ENCODE data around the gene OR1D5.
"Not testable (repeated sequence)": the region's sequence is repeated elsewhere in the genome, so short reads cannot be mapped to it uniquely, and the experiment has no call there.

OR1D5 gene

GRCh38 chr17:3063507-3063906 lies at the start of gene OR1D5:
Gene OR1D5, minus strand, starts transcription at chr17:3063607. Its CDS starts 0 bp downstream, at chr17:3063607.
- not testable (repeated sequence) for H3K4me1 ChIP-seq (ENCODE audit: control insufficient read depth in 1 of 2, insufficient read depth in 2 of 2, low read length in 2 of 2); H3K36me3 ChIP-seq (ENCODE audit: control insufficient read depth in 1 of 2, insufficient read depth in 2 of 2, low read length in 2 of 2); H3K4me3 ChIP-seq (ENCODE audit: low read depth in 1 of 2, low read length in 2 of 2); H3K27ac ChIP-seq (ENCODE audit: low read length); H3K27me3 ChIP-seq (ENCODE audit: low read depth, low read length); H3K9me3 ChIP-seq (ENCODE audit: control insufficient read depth in 1 of 2, low read length in 2 of 2)

- Histone ChIP-seq H3K27ac (ENCODE audit: low read length) (no peak within 1 kb of the TSS), H3K9me3 (ENCODE audit: control insufficient read depth in 1 of 2, low read length in 2 of 2) (peaks cover 0 to 6% of the 10 kb centered on the region in 2 donors), H3K4me1 (ENCODE audit: control insufficient read depth in 1 of 2, insufficient read depth in 2 of 2, low read length in 2 of 2) (no peaks in the 10 kb centered on the region), H3K4me3 (ENCODE audit: low read depth in 1 of 2, low read length in 2 of 2) (no peak within 1 kb of the TSS), H3K27me3 (ENCODE audit: low read depth, low read length) (no peaks in the 10 kb centered on the region), H3K36me3 (ENCODE audit: control insufficient read depth in 1 of 2, insufficient read depth in 2 of 2, low read length in 2 of 2) (no peaks in the 10 kb centered on the region)
Observed at GRCh38 chr17:3104322-3104721, 40.9 kb upstream of the OR1D5 start, which contains the start of gene OR1D2. Gene OR1D2, minus strand, starts transcription at chr17:3104422. Its CDS starts 11,426 bp downstream, at chr17:3092996.

GRCh38 chr17:3073850-3074249 lies 10.4 kb upstream of the OR1D5 start:
- H3K36me3 ChIP-seq (ENCODE audit: control insufficient read depth in 1 of 2, insufficient read depth in 2 of 2, low read length in 2 of 2); H3K27me3 ChIP-seq (ENCODE audit: low read depth, low read length); H3K27ac ChIP-seq (ENCODE audit: low read length); H3K9me3 ChIP-seq (ENCODE audit: control insufficient read depth in 1 of 2, low read length in 2 of 2); H3K4me1 ChIP-seq (ENCODE audit: control insufficient read depth in 1 of 2, insufficient read depth in 2 of 2, low read length in 2 of 2); H3K4me3 ChIP-seq (ENCODE audit: low read depth in 1 of 2, low read length in 2 of 2): not testable (repeated sequence)

GRCh38 chr17:3065192-3065591 lies 1.8 kb upstream of the OR1D5 start:
- not testable (repeated sequence) for H3K27ac ChIP-seq (ENCODE audit: low read length); H3K27me3 ChIP-seq (ENCODE audit: low read depth, low read length); H3K4me3 ChIP-seq (ENCODE audit: low read depth in 1 of 2, low read length in 2 of 2); H3K4me1 ChIP-seq (ENCODE audit: control insufficient read depth in 1 of 2, insufficient read depth in 2 of 2, low read length in 2 of 2); H3K9me3 ChIP-seq (ENCODE audit: control insufficient read depth in 1 of 2, low read length in 2 of 2); H3K36me3 ChIP-seq (ENCODE audit: control insufficient read depth in 1 of 2, insufficient read depth in 2 of 2, low read length in 2 of 2)

GRCh38 chr17:3062824-3063377 lies 506 bp downstream of the OR1D5 start:
- H3K27ac ChIP-seq (ENCODE audit: low read length); H3K36me3 ChIP-seq (ENCODE audit: control insufficient read depth in 1 of 2, insufficient read depth in 2 of 2, low read length in 2 of 2); H3K4me1 ChIP-seq (ENCODE audit: control insufficient read depth in 1 of 2, insufficient read depth in 2 of 2, low read length in 2 of 2); H3K4me3 ChIP-seq (ENCODE audit: low read depth in 1 of 2, low read length in 2 of 2); H3K27me3 ChIP-seq (ENCODE audit: low read depth, low read length); H3K9me3 ChIP-seq (ENCODE audit: control insufficient read depth in 1 of 2, low read length in 2 of 2): not testable (repeated sequence)

GRCh38 chr17:3054868-3055267 lies 8.5 kb downstream of the OR1D5 start:
- H3K9me3 ChIP-seq (ENCODE audit: control insufficient read depth in 1 of 2, low read length in 2 of 2); H3K27ac ChIP-seq (ENCODE audit: low read length); H3K4me3 ChIP-seq (ENCODE audit: low read depth in 1 of 2, low read length in 2 of 2); H3K27me3 ChIP-seq (ENCODE audit: low read depth, low read length); H3K36me3 ChIP-seq (ENCODE audit: control insufficient read depth in 1 of 2, insufficient read depth in 2 of 2, low read length in 2 of 2); H3K4me1 ChIP-seq (ENCODE audit: control insufficient read depth in 1 of 2, insufficient read depth in 2 of 2, low read length in 2 of 2): not testable (repeated sequence)

- H3K27ac ChIP-seq (ENCODE audit: low read length): no peak overlapping the region
- H3K9me3 ChIP-seq (ENCODE audit: control insufficient read depth in 1 of 2, low read length in 2 of 2): no peaks in the 10 kb centered on the region
- peak overlapping the region in 1 of 2 donors; percentile 87 for H3K4me3 ChIP-seq (ENCODE audit: low read depth in 1 of 2, low read length in 2 of 2)
- no peaks in the 10 kb centered on the region for H3K27me3 ChIP-seq (ENCODE audit: low read depth, low read length)
- no peaks in the 10 kb centered on the region for H3K4me1 ChIP-seq (ENCODE audit: control insufficient read depth in 1 of 2, insufficient read depth in 2 of 2, low read length in 2 of 2)
- no peaks in the 10 kb centered on the region for H3K36me3 ChIP-seq (ENCODE audit: control insufficient read depth in 1 of 2, insufficient read depth in 2 of 2, low read length in 2 of 2)
Observed at GRCh38 chr17:3049705-3050295, 13.6 kb downstream of the OR1D5 start.

GRCh38 chr17:3048727-3049471 lies 14.5 kb downstream of the OR1D5 start:
- H3K4me3 ChIP-seq (ENCODE audit: low read depth in 1 of 2, low read length in 2 of 2): peak overlapping the region; percentile 83 to 87
- H3K36me3 ChIP-seq (ENCODE audit: control insufficient read depth in 1 of 2, insufficient read depth in 2 of 2, low read length in 2 of 2): no peaks in the 10 kb centered on the region
- no peaks in the 10 kb centered on the region for H3K27me3 ChIP-seq (ENCODE audit: low read depth, low read length)
- H3K27ac ChIP-seq (ENCODE audit: low read length): peak overlapping the region; percentile 41
- no peaks in the 10 kb centered on the region for H3K4me1 ChIP-seq (ENCODE audit: control insufficient read depth in 1 of 2, insufficient read depth in 2 of 2, low read length in 2 of 2)
- peaks cover 0 to 4% of the 10 kb centered on the region in 2 donors for H3K9me3 ChIP-seq (ENCODE audit: control insufficient read depth in 1 of 2, low read length in 2 of 2)

GRCh38 chr17:3046753-3047152 lies 16.7 kb downstream of the OR1D5 start:
- peaks cover 0 to 7% of the 10 kb centered on the region in 2 donors for H3K9me3 ChIP-seq (ENCODE audit: control insufficient read depth in 1 of 2, low read length in 2 of 2)
- H3K4me1 ChIP-seq (ENCODE audit: control insufficient read depth in 1 of 2, insufficient read depth in 2 of 2, low read length in 2 of 2): no peaks in the 10 kb centered on the region
- no peaks in the 10 kb centered on the region for H3K36me3 ChIP-seq (ENCODE audit: control insufficient read depth in 1 of 2, insufficient read depth in 2 of 2, low read length in 2 of 2)
- H3K27me3 ChIP-seq (ENCODE audit: low read depth, low read length): peaks cover 4% of the 10 kb centered on the region
- no peak overlapping the region for H3K27ac ChIP-seq (ENCODE audit: low read length)
- no peak overlapping the region for H3K4me3 ChIP-seq (ENCODE audit: low read depth in 1 of 2, low read length in 2 of 2)

GRCh38 chr17:3043737-3044365 lies 19.6 kb downstream of the OR1D5 start:
- H3K27me3 ChIP-seq (ENCODE audit: low read depth, low read length): peaks cover 5% of the 10 kb centered on the region
- no peak overlapping the region for H3K27ac ChIP-seq (ENCODE audit: low read length)
- H3K36me3 ChIP-seq (ENCODE audit: control insufficient read depth in 1 of 2, insufficient read depth in 2 of 2, low read length in 2 of 2): no peaks in the 10 kb centered on the region
- peaks cover 0 to 7% of the 10 kb centered on the region in 2 donors for H3K9me3 ChIP-seq (ENCODE audit: control insufficient read depth in 1 of 2, low read length in 2 of 2)
- peak overlapping the region in 1 of 2 donors; percentile 17 for H3K4me3 ChIP-seq (ENCODE audit: low read depth in 1 of 2, low read length in 2 of 2)
- no peaks in the 10 kb centered on the region for H3K4me1 ChIP-seq (ENCODE audit: control insufficient read depth in 1 of 2, insufficient read depth in 2 of 2, low read length in 2 of 2)

GRCh38 chr17:3040882-3041281 lies 22.5 kb downstream of the OR1D5 start:
- Histone ChIP-seq H3K36me3 (ENCODE audit: control insufficient read depth in 1 of 2, insufficient read depth in 2 of 2, low read length in 2 of 2) (no peaks in the 10 kb centered on the region), H3K27ac (ENCODE audit: low read length) (no peak overlapping the region), H3K4me3 (ENCODE audit: low read depth in 1 of 2, low read length in 2 of 2) (no peak overlapping the region), H3K4me1 (ENCODE audit: control insufficient read depth in 1 of 2, insufficient read depth in 2 of 2, low read length in 2 of 2) (no peaks in the 10 kb centered on the region), H3K9me3 (ENCODE audit: control insufficient read depth in 1 of 2, low read length in 2 of 2) (peaks cover 0 to 7% of the 10 kb centered on the region in 2 donors), H3K27me3 (ENCODE audit: low read depth, low read length) (peaks cover 5% of the 10 kb centered on the region)

Measured in muscle layer of duodenum (tissue), 2 donors.